Measurements from ENCODE around the gene CACNG8. TPM values are rescaled to one million over a fixed set of nuclear protein-coding genes. Genes with fewer than 3 reads are reported as not detected.

CACNG8 gene
- total RNA-seq, 1 donor from 2014 or later: 4.7 TPM

- no peak for DNase-seq
Observed at GRCh38 chr19:53965091-53965490, 2.4 kb downstream of the CACNG8 start.

DNA sequence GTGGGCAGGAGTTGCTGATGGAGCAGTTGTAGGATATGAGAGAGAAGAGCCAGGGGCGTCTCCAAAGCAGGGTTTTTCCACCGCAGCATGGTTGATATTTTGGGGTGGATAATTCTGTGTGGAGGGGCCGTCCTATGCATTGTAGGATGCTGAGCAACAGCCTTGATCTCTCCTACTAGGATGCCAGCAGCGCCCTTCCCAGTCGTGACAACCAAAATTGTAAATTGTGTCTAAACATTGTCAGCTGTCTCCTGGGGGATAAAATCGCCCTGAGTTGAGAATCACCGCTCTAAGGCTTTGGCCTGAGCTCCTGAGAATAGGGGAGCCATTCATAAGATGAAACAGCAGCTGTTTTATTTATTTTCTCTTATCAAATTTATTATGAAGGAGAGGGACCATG, 4.2 kb downstream of the CACNG8 start:
- DNase-seq: no peak

- DNase-seq: no peak
Observed at GRCh38 chr19:53969366-53969765, 6.6 kb downstream of the CACNG8 start.

- DNase-seq: no peak
Observed at GRCh38 chr19:53971673-53972072, 8.9 kb downstream of the CACNG8 start.

- peak; percentile 65 for DNase-seq
Observed at GRCh38 chr19:53977429-53977990, 14.8 kb downstream of the CACNG8 start.

DNA sequence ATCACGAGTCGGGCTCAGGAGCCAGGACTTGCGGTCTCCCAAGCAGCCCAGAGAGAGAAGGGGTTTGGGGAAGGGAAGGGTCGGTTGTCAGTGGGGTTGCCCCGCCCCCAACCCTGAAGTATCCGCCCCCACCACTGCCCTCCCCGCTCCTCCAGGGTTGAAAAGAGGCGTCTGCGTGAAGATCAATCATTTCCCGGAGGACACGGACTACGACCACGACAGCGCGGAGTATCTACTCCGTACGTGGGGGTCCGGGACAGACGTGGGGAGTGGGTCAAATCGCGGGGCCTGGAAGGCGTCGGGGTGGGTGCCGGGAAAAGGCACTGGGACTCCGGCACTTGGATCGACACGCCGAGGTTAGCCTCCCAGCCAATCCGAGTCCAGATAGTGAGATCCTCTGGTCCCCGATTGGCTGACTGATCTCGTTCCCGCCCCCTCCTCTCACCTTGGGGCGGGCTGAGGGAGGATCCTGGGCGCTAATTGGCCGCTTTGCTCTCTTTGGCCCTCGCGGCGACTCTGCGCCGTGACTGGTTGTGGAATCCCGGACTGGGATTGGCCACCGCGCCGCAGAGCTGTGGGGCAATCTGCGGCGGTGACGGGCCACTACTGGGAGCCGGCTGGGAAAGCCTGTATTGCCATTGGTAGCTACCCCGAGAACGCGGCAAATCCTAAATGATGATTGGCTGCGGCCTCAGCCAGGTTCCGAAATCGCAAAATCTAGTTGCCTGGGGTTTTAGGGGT, 15.4 kb downstream of the CACNG8 start:
- peak; percentile 90 for DNase-seq

- DNase-seq: no peak
Observed at GRCh38 chr19:53978975-53979801, 16.5 kb downstream of the CACNG8 start.

- DNase-seq: no peak
Observed at GRCh38 chr19:53980539-53981375, 18.0 kb downstream of the CACNG8 start.

GRCh38 chr19:53981376-53981951, 18.7 kb downstream of the CACNG8 start:
- no peak for DNase-seq

DNA sequence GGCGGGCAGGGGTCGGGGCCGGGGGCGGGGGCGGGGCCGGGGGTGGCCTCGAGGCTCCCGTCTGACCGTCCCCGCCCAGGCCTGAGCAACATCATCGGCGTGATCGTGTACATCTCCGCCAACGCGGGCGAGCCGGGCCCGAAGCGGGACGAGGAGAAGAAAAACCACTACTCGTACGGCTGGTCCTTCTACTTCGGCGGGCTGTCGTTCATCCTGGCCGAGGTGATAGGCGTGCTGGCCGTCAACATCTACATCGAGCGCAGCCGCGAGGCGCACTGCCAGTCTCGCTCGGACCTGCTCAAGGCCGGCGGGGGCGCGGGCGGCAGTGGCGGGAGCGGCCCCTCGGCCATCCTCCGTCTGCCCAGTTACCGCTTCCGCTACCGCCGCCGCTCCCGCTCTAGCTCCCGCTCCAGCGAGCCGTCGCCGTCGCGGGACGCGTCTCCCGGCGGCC, 19.3 kb downstream of the CACNG8 start:
- no peak for DNase-seq

- DNase-seq: no peak
Observed at GRCh38 chr19:53982611-53983010, 19.9 kb downstream of the CACNG8 start.

DNA sequence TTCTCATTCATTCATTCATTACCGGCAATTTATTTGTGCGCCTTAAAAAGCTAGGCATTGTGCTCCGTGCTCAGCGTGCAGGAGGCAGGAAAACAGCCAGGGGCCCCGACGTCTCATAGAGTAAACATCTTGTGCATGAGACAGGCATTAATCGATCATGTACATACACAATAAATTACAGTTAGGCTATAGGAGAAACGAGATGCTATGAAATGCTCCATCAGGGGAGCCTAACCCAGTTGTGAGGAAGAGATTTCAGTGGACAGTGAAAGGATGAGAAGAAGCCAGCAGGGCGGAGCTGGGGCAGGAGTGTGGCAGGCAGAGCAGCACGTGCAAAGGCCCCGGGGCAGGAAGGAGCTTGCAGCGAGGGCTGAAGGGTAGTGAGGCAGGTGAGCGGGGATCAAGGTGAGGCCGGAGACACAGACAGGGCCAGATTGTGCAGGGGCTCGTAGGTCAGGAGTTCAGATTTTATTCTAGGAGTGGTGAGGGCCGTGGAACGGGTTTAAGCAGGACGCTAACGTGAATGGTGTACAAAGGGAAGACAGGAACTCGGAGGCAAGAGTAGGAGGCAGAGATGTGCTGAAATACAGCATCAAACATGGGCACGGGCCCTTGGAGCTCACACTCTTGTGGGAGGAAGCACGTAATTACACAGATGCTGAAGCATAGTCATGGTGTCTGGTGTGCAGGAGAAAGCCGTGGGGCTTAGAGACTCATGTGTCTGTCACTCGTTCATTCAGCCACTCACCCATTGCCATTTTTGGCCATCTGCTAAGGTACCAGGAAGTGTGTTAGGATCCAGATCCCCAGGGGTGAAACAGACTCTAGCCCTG, 20.9 kb downstream of the CACNG8 start:
- no peak for DNase-seq

GRCh38 chr19:53985863-53986262, 23.1 kb downstream of the CACNG8 start:
- no peak for DNase-seq

DNA sequence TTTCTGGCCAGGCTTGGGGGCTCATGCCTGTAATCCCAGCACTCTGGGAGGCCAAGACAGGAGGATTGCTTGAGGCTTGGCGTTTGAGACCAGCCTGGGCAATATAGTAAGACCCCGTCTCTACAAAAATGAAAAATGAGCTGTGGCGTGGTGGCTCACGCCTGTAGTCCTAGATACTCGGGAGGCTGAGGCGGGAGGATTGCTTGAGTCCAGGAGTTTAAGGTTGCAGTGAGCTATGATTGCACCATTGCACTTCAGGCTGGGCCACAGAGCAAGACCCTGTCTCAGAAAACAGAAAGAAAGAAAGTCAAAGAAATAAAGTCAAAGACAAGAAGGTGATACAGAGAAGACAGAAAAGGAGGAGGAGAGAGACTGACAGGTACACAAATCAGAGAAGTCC, 26.2 kb downstream of the CACNG8 start:
- DNase-seq: no peak

GRCh38 chr19:53989600-53990533, 27.1 kb downstream of the CACNG8 start:
- DNase-seq: no peak

DNA sequence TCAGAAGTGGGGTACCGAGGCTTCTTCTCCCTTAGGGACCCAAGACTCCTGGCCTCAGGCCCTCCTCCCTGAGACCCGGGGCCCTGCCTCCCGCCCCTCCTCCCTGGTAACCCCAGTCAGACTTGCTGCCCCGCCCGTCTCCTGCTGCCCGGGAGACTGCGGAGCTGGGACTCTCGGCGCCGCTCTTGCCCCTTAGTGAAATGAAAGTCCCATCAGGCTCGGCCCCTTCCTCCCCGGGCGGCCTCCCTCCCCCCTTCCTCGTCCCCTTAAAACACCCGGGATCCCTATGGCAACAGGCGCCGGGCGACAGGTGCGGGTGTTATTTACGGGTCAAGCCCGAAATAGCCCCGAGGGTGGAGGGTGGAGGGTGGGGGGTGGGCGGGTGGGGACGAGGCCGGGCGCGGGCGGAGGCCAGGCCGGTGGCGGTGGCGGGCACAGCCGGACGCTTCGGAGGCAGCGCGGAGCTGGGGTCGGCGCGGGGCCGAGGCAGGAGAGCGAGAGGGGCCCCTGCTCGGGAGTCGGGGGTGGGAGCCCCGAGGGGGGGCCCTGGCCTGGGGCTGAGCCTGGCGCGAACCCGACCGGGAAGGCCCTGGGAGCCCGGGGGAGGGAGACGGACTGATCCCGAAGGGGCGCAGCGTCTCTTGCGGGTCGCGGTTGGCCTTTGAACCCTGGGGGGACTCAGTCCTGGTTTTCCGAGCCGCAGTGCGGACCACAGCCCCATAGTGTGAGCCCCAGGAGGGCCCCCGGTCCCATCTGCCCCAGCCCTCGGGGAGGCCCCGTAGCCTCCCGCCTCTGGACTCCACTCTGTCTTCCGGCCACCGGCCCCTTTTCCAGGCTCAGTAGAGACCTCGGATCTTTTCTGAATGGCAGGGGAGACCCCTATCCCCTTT, 28.7 kb downstream of the CACNG8 start, which contains the start of gene CACNG6:
Gene CACNG6 (plus strand): TSS at position 414 of the 890 bp plus-strand sequence. CDS start 1,241 bp downstream, outside the sequence.
- DNase-seq: no peak

DNA sequence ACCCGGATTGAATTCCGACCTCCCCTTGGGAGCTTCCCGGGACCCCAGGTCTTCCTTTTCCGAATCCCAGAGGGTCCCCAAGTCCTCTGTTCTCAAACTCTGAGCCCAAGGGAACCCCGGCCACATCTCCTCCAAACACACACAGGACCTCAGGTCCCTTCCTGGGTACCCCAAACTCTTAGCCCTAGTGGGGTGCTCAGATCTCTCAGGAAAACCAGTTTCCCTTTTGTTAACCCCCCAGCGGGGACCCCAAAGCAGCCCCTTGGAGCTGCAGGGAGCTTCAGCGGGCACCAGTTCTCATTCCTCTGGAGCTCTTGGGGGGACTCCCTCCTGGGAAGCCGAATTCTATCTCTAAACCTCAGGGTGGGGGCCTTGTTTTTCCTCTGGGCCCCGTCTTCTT, 29.5 kb downstream of the CACNG8 start:
- DNase-seq: no peak

DNA sequence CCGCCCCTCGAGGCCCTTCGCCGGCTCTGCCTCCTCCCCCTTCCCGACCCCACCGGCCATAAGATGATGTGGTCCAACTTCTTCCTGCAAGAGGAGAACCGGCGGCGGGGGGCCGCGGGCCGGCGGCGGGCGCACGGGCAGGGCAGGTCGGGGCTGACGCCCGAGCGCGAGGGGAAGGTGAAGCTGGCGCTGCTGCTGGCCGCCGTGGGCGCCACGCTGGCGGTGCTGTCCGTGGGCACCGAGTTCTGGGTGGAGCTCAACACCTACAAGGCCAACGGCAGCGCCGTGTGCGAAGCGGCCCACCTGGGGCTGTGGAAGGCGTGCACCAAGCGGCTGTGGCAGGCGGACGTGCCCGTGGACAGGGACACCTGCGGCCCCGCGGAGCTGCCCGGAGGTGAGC, 30.1 kb downstream of the CACNG8 start:
- no peak for DNase-seq

GRCh38 chr19:53993448-53993847, 30.7 kb downstream of the CACNG8 start:
- no peak for DNase-seq

Data from occipital lobe (tissue), 2 donors.